Measurements from ENCODE around the gene CIP2A. TPM values are rescaled to one million over a fixed set of nuclear protein-coding genes. Genes with fewer than 3 reads are reported as not detected.
A peak's percentile ranks its signal among the peaks of the same experiment; 100 is the strongest.

CIP2A gene
- total RNA-seq, 1 donor from 2014 or later = 50.5 TPM

GRCh38 chr3:108608750-108609149 is 19.5 kb upstream of the CIP2A start:
- Mint-ChIP-seq H3K27ac (ENCODE audit: unreplicated experiment) (no peak overlapping the region), H3K4me3 (no peak overlapping the region), H3K27me3 (ENCODE audit: low read depth) (no peaks in the 10 kb centered on the region), H3K9me3 (no peaks in the 10 kb centered on the region), H3K4me1 (peaks cover 2% of the 10 kb centered on the region), H3K36me3 (ENCODE audit: low read depth) (peaks cover 3% of the 10 kb centered on the region)
- no peak for TF ChIP-seq CTCF (conservative IDR thresholded peaks at IDR 0.05)
- no peak for DNase-seq (ENCODE audit: low read depth, low spot score)

GRCh38 chr3:108605491-108605890 is 16.3 kb upstream of the CIP2A start:
- no peak for DNase-seq (ENCODE audit: low read depth, low spot score)
- peaks cover 14% of the 10 kb centered on the region for H3K36me3 Mint-ChIP-seq (ENCODE audit: low read depth)
- H3K9me3 Mint-ChIP-seq = no peaks in the 10 kb centered on the region
- no peak overlapping the region for H3K27ac Mint-ChIP-seq (ENCODE audit: unreplicated experiment)
- H3K27me3 Mint-ChIP-seq (ENCODE audit: low read depth) = no peaks in the 10 kb centered on the region
- no peak overlapping the region for H3K4me3 Mint-ChIP-seq
- peaks cover 13% of the 10 kb centered on the region for H3K4me1 Mint-ChIP-seq
- no peak for TF ChIP-seq CTCF (conservative IDR thresholded peaks at IDR 0.05)

GRCh38 chr3:108605028-108605427 is 15.8 kb upstream of the CIP2A start:
- DNase-seq (ENCODE audit: low read depth, low spot score) = no peak
- peaks cover 14% of the 10 kb centered on the region for H3K36me3 Mint-ChIP-seq (ENCODE audit: low read depth)
- H3K27me3 Mint-ChIP-seq (ENCODE audit: low read depth) = no peaks in the 10 kb centered on the region
- no peak overlapping the region for H3K27ac Mint-ChIP-seq (ENCODE audit: unreplicated experiment)
- TF ChIP-seq CTCF (conservative IDR thresholded peaks at IDR 0.05) = no peak
- peaks cover 13% of the 10 kb centered on the region for H3K4me1 Mint-ChIP-seq
- H3K9me3 Mint-ChIP-seq = no peaks in the 10 kb centered on the region
- H3K4me3 Mint-ChIP-seq = no peak overlapping the region

GRCh38 chr3:108603691-108604090 is 14.5 kb upstream of the CIP2A start:
- H3K4me1 Mint-ChIP-seq = peaks cover 13% of the 10 kb centered on the region
- DNase-seq (ENCODE audit: low read depth, low spot score) = no peak
- no peak overlapping the region for H3K4me3 Mint-ChIP-seq
- no peaks in the 10 kb centered on the region for H3K9me3 Mint-ChIP-seq
- TF ChIP-seq CTCF (conservative IDR thresholded peaks at IDR 0.05) = no peak
- peak overlapping the region; percentile 39 for H3K27ac Mint-ChIP-seq (ENCODE audit: unreplicated experiment)
- no peaks in the 10 kb centered on the region for H3K27me3 Mint-ChIP-seq (ENCODE audit: low read depth)
- peaks cover 11% of the 10 kb centered on the region for H3K36me3 Mint-ChIP-seq (ENCODE audit: low read depth)

- H3K36me3 Mint-ChIP-seq (ENCODE audit: low read depth) = peaks cover 11% of the 10 kb centered on the region
- no peak overlapping the region for H3K27ac Mint-ChIP-seq (ENCODE audit: unreplicated experiment)
- no peak for TF ChIP-seq CTCF (conservative IDR thresholded peaks at IDR 0.05)
- H3K27me3 Mint-ChIP-seq (ENCODE audit: low read depth) = no peaks in the 10 kb centered on the region
- H3K9me3 Mint-ChIP-seq = no peaks in the 10 kb centered on the region
- H3K4me3 Mint-ChIP-seq = no peak overlapping the region
- DNase-seq (ENCODE audit: low read depth, low spot score) = no peak
- H3K4me1 Mint-ChIP-seq = peaks cover 13% of the 10 kb centered on the region
These were observed 13.7 kb upstream of the CIP2A start for GRCh38 chr3:108602935-108603294.
